ENCODE measurements around the gene ACTR3.

The ACTR3 gene

GRCh38 chr2:113850687-113851086, 39.2 kb upstream of the ACTR3 start:
- no peak for TF ChIP-seq CTCF (conservative IDR thresholded peaks at IDR 0.05; ENCODE audit: low read depth, low read length)
- Histone ChIP-seq H3K27ac (no peak overlapping the region), H3K36me3 (ENCODE audit: insufficient read depth) (no peaks in the 10 kb centered on the region), H2AFZ (ENCODE audit: low read depth) (no peak overlapping the region), H4K20me1 (ENCODE audit: insufficient read depth) (no peaks in the 10 kb centered on the region), H3K4me1 (ENCODE audit: low read depth, poor library complexity, severe bottlenecking) (no peaks in the 10 kb centered on the region), H3K27me3 (ENCODE audit: insufficient read depth, low read depth) (no peaks in the 10 kb centered on the region), H3K9ac (no peak overlapping the region), H3K4me3 (IDR thresholded peaks at IDR 0.05; ENCODE audit: insufficient read depth, low read depth, low read length) (no peak overlapping the region), H3K4me2 (no peak overlapping the region), H3K79me2 (ENCODE audit: insufficient read depth, low read depth) (no peaks in the 10 kb centered on the region)

GRCh38 chr2:113851640-113852039, 38.2 kb upstream of the ACTR3 start:
- H3K4me3 ChIP-seq (IDR thresholded peaks at IDR 0.05; ENCODE audit: insufficient read depth, low read depth, low read length) = no peak overlapping the region
- H2AFZ ChIP-seq (ENCODE audit: low read depth) = no peak overlapping the region
- H3K9ac ChIP-seq = no peak overlapping the region
- no peaks in the 10 kb centered on the region for H4K20me1 ChIP-seq (ENCODE audit: insufficient read depth)
- H3K4me1 ChIP-seq (ENCODE audit: low read depth, poor library complexity, severe bottlenecking) = no peaks in the 10 kb centered on the region
- TF ChIP-seq CTCF (conservative IDR thresholded peaks at IDR 0.05; ENCODE audit: low read depth, low read length) = no peak
- H3K79me2 ChIP-seq (ENCODE audit: insufficient read depth, low read depth) = no peaks in the 10 kb centered on the region
- H3K27ac ChIP-seq = no peak overlapping the region
- no peak overlapping the region for H3K4me2 ChIP-seq
- no peaks in the 10 kb centered on the region for H3K27me3 ChIP-seq (ENCODE audit: insufficient read depth, low read depth)
- H3K36me3 ChIP-seq (ENCODE audit: insufficient read depth) = no peaks in the 10 kb centered on the region

- Histone ChIP-seq H3K27me3 (ENCODE audit: insufficient read depth, low read depth) (no peaks in the 10 kb centered on the region), H3K9ac (no peak overlapping the region), H2AFZ (ENCODE audit: low read depth) (no peak overlapping the region), H3K4me2 (no peak overlapping the region), H4K20me1 (ENCODE audit: insufficient read depth) (no peaks in the 10 kb centered on the region), H3K27ac (no peak overlapping the region), H3K79me2 (ENCODE audit: insufficient read depth, low read depth) (no peaks in the 10 kb centered on the region), H3K4me3 (IDR thresholded peaks at IDR 0.05; ENCODE audit: insufficient read depth, low read depth, low read length) (no peak overlapping the region), H3K4me1 (ENCODE audit: low read depth, poor library complexity, severe bottlenecking) (peaks cover 1% of the 10 kb centered on the region), H3K36me3 (ENCODE audit: insufficient read depth) (no peaks in the 10 kb centered on the region)
- no peak for TF ChIP-seq CTCF (conservative IDR thresholded peaks at IDR 0.05; ENCODE audit: low read depth, low read length)
These were observed 35.7 kb upstream of the ACTR3 start for GRCh38 chr2:113854208-113854607.

GRCh38 chr2:113854970-113855740, 34.7 kb upstream of the ACTR3 start:
- H3K36me3 ChIP-seq (ENCODE audit: insufficient read depth) = no peaks in the 10 kb centered on the region
- no peak overlapping the region for H3K9ac ChIP-seq
- no peaks in the 10 kb centered on the region for H3K27me3 ChIP-seq (ENCODE audit: insufficient read depth, low read depth)
- peaks cover 11% of the 10 kb centered on the region for H3K4me1 ChIP-seq (ENCODE audit: low read depth, poor library complexity, severe bottlenecking)
- H3K27ac ChIP-seq = no peak overlapping the region
- H4K20me1 ChIP-seq (ENCODE audit: insufficient read depth) = no peaks in the 10 kb centered on the region
- H2AFZ ChIP-seq (ENCODE audit: low read depth) = no peak overlapping the region
- no peak overlapping the region for H3K4me2 ChIP-seq
- no peaks in the 10 kb centered on the region for H3K79me2 ChIP-seq (ENCODE audit: insufficient read depth, low read depth)
- no peak overlapping the region for H3K4me3 ChIP-seq (IDR thresholded peaks at IDR 0.05; ENCODE audit: insufficient read depth, low read depth, low read length)
- TF ChIP-seq CTCF (conservative IDR thresholded peaks at IDR 0.05; ENCODE audit: low read depth, low read length) = no peak

Data from KMS-11 (cell line).